Measurements from ENCODE around the gene DCUN1D5.

GRCh38 chr11:103050351-103050750 lies 41.6 kb downstream of the DCUN1D5 start:
- TF ChIP-seq EZH2 (IDR thresholded peaks at IDR 0.05; ENCODE audit: low read length, missing control alignments): no peak
- TF ChIP-seq, protein P1, sequence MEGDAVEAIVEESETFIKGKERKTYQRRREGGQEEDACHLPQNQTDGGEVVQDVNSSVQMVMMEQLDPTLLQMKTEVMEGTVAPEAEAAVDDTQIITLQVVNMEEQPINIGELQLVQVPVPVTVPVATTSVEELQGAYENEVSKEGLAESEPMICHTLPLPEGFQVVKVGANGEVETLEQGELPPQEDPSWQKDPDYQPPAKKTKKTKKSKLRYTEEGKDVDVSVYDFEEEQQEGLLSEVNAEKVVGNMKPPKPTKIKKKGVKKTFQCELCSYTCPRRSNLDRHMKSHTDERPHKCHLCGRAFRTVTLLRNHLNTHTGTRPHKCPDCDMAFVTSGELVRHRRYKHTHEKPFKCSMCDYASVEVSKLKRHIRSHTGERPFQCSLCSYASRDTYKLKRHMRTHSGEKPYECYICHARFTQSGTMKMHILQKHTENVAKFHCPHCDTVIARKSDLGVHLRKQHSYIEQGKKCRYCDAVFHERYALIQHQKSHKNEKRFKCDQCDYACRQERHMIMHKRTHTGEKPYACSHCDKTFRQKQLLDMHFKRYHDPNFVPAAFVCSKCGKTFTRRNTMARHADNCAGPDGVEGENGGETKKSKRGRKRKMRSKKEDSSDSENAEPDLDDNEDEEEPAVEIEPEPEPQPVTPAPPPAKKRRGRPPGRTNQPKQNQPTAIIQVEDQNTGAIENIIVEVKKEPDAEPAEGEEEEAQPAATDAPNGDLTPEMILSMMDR (conservative IDR thresholded peaks at IDR 0.05 in 1 of 2, IDR thresholded peaks at IDR 0.05 in 1 of 2; ENCODE audit: low read depth in 1 of 2, low read length in 2 of 2): no peak

Data from fibroblast of lung (primary cell).